Activated CD4-positive, alpha-beta T cell treated with anti-CD3 and anti-CD28 coated beads, Interleukin-2, Interleukin-4, amounts not matched to agents 100 ng/mL and 50 ng/mL, durations not matched to agents 16 hours and 8 hours (primary cell): ENCODE results near the gene FICD.
"Not testable (repeated sequence)": the region's sequence is repeated elsewhere in the genome, so short reads cannot be mapped to it uniquely, and the experiment has no call there.

Experiments used
- DNase-seq: peaks from one replicate; pipeline ENCODE4 v3.0.0-alpha.2; 2020; ENCODE audit warnings: low spot score

Gene FICD

DNA sequence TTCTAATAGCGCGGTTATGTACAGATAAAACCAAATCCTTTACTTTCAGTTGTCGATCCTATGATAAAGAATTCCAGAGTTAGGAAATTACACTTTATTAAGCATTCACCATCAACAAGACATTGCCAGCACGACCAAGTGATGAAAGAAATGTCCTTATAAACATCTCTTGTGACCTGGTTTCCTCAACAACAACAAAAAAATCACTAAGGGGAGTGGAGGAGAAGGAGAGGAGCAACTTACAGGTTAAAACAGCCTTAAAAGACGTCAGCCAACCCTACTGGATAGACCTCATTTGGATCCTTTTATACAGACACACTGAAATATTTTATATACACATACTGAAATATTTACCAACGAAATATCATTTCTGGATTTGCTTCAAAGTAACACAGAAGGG is 23.1 kb downstream of the FICD start:
- DNase-seq: no peak

DNA sequence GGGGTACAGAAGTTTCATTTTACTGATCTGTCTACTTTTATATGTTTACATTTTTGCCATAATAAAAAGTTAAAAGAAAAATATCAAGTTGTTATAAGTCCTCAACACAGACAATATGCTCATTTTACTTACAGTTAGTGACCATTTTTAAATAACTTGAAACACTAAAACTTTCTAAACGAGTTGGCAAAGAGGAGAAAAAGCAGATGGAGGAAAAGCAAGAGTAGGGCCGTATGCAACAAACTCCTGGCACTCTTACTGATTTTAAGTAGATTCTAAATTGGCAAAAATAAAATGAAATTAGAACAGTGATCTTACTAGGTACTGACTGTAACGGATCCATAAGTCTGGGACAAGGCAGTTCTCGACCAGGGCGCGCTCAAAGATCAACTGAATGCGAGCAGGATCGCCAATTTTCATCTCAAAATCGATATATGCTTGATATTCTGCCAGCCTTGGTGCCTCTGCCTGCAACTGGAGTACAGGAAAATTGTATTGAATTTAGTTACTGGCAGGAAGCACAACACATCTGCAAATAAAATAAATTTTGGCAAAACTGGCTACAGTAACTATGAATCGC is 23.6 kb downstream of the FICD start:
- DNase-seq: no peak

DNA sequence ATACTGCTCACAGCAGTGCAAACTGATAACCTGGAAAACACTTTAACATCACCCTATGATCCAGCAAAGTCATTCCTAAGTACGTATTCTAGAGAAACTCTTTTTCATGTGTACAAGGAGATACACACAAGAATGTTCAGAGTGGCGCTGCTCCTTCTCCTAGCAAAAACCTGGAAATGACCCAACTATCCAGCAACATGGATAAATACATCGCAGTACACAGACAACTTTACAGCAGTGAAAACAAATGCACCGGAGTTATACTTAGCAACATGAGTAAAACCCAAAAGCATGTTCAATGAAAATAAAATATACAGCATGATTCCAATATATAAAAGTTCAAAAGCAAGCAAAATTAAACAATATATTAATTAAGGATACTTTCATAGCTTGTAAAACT is 27.2 kb downstream of the FICD start:
- DNase-seq: no peak

DNA sequence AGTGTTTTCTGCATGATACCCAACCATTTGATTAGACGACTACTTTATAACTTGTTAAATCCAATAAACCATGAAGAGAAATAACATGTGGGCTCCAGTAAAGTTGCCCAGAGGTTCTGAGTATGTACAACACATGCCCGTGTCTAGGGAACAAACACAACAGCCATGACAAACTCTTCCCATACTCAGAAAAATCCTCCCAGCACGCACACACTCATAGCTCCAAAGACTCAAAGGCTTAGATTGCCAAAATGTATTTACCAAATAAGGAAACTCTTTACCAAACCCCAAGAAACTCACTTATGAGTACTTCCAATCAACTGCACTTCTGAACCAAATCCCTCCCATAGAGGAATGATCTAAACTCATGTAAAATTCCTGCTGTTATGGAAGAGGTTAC is 28.6 kb downstream of the FICD start:
- no peak for DNase-seq

DNA sequence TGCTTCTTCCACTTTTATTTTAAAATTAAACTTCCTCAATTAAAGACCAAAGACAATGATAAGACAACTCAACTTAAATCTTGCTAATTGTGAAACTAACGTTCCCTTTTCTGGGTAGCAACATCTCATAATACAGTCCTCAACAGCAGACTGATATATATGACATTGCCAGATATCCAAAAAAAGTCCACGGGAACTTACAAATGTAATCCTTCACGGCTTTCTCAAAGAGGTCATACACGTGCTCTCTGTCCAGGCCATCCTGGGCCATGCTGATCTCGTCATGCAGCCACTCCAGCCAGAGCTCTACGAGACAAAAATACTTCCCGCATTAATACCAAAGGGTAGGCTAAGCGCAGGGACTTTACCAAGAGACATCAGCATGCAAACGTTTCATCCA is 32.6 kb downstream of the FICD start:
- DNase-seq: no peak

DNA sequence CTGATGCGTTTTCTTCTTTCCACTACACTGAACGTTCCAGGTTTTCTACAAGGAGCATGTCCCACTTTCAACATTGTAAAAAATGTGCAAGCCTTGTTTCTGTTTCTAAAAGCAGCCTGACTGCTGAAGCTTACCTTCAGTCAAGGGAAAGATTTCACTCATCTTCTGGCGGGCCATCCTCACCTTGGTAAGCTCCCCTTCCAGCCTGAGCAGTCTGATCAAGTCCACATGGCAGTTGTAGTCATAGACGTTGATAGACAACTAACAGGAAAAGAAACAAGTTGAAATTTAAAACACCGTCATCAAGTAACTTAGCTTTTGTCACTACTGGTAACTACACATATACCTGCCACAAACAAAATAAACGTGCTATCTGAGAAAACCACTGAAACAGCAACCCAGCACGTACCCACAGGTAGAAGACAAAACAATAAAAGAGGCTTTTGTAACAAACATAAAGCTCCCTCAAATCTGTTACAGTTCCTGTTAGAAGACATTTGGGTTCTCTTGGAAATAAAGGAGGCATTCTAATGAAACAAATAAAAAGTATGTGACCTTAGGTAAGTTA is 34.0 kb downstream of the FICD start:
- DNase-seq: no peak

DNA sequence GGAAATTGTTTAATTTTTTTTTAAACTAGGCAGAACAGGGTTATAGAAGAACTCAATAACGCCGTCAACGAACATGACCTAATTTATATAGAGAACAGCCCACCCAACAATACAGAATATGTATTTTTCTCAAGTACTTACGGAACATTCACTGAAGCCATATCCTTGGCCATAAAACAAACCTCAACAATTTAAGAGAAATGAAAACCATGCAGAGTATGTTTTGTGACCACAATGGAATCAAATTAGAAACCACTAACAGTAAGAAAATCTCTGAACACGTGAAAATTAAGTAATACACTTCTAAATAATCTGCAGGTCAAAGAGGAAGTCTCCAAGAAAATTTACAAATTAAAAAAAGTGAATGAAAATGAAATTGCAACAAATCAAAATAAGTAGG is 36.5 kb downstream of the FICD start:
- no peak for DNase-seq

DNA sequence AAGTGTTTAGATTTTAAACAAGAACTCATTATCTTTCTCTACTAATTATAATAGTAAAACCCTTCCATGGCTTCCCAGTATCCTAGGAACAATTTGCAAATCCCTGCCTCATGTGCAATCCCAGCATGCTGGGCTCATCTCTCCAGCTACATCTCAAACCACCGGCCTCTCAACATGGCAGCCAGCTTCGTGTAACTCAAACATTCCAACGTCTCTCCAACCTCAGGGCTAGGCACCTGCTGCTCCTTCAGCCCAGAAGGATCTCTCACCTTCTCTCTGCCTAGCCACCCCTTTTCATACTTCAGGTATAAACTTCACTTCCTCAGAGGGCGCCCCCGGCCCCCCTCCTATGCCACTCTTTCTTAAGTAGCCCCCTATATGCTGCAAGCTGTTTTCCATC is 38.7 kb downstream of the FICD start:
- DNase-seq: no peak

DNA sequence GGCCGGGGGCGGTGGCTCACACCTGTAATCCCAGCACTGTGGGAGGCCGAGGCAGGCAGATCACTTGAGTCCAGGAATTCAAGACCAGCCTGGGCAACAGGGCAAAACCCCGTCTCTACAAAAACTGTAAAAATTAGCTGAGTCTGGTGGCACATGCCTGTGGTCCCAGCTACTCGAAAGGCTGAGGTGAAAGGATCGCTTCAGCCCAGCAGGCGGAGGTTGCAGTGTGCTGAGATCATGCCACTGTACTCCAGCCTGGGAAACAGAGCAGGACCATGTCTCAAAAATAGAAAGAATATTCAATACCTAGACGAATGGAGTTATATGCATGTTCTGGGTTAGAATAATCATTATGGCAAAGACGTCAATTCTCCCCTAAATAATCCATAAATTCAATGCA is 40.3 kb downstream of the FICD start:
- not testable (repeated sequence) for DNase-seq

DNA sequence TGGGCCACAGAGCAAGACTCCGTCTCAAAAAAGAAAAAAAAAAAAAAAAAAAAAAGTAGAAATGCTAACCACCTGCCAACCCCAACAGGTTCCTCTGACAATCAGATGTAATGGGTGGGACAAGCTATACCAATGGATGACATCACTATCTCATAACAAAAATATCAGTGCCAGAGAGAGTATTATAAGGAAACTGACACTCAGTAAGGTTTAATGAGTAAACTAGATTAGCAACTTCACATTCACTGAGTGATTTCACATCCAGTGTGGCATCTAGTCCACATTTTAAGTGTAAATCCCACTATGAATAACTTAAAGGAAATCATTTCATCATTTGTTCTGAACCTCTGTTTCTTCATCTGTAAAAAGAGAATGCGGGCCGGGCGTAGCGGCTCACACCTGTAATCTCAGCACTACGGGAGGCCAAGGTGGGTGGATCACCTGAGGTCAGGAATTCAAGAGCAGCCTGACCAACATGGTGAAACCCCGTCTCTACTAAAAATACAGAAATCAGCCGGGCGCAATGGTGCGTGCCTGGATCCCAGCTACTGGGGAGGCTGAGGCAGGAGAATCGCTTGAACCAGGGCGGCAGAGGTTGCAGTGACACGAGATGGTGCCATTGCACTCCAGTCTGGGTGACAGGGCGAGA is 44.1 kb downstream of the FICD start:
- DNase-seq: peak; percentile 61

DNA sequence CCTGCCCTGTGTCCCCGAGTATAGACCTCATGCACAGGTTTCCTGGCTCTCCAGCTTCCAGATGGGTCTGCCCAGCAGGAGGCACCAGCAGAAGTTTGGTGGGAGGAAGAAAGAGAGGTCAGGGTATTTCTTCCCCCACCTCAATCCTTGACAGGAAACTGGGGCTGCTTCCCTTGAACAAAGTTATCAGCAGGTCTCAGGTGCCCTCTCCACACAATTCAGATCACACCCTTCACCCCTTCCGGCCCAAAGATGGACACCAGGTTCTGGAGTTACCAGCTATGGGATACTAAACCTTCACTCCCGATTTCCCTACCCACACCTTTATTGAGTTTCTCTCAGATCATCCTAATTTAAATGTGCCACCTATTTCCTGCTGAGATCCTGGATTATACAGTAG is 44.7 kb downstream of the FICD start:
- DNase-seq: peak; percentile 17

DNA sequence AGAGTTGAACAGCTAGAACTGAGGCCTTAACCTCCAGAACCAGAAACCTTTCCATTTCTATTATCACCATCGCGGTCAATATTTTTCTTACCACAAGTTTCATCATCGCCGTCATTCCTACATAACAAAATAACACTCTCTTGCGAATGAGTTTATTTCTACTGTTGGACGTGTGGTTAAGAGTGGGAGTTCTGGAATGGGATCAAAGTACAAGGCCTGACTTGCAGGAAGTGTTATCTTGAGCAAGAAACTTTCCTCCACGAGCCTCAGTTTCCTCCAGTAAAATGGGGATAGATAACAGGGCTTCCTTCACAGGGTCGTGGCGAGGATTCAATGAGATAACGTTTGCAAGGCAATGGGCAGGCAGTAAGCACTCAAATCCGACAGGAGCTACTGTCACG is 45.2 kb downstream of the FICD start:
- no peak for DNase-seq

DNA sequence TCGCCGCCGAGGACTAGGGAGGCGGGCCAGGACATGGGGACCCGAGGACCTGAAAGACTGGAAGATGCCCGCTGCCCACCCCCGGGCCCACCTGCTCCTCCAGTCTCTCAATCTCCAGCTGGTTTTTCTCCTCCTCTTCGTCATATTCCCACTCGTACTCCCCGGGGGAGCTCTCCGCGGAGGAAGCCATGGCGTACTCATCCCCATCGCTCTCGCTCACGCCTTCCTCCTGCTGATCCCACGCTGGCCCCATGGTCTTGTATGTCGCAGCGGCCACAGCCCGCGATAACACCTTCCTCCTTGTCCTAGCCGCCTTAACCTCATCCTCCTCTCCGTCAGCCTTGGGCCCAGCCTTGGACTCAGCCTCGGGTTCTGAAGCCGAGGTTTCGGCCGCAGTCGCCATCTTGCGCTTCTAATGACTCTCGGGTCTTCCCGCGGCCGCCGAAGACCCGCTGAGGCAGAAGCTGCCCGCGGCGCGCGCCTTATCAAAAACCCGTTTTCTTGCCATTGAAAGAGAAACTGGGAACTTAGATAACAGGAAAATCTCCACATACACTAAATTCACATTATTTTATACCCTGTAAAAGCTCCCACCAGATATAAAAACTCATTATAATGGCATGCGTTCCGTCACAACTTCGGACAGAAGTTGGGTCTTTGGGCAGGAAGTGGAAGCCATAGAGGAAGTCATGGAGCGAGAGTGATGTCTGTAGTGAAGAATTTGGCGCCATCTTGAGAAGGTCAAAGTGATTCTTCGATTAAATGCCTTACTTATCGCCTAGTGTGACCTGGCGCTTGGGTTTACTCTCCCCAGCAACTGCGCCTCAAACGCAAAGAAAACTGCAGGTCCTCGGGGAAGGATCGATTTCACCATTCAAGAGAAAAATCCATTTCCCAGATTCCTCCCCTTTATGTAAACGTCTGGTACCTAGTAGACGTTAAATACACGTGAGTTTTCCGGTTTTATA is 46.0 kb downstream of the FICD start, which contains the start of gene SART3:
Gene SART3 (minus strand): TSS at position 422 of the 968 bp plus-strand sequence. CDS start 19 bp downstream, at position 403.
- peak; percentile 86 for DNase-seq

DNA sequence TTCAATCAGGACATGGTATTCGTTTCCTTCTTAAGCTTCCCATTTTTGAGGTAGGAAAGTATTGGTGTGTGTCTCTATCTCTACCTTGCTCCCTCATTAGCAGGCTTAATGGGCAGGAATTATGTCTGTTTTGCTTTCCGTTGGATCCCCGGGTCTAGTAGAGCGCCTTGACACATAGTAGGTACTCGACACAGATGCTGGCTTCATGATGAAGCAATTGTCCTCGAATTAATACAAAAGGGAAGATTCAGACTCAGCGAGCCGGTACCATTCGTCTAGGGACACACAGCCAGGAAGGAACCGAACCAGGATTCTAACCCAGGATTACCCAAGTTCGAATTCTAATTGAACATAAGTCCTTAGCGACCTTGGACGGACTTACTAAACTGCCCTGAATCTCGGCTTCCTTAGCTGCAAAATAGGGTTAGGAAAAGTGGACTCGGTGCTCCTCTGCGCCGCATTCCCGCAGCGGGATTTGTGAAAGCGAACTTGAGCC is 46.8 kb downstream of the FICD start:
- DNase-seq: no peak

DNA sequence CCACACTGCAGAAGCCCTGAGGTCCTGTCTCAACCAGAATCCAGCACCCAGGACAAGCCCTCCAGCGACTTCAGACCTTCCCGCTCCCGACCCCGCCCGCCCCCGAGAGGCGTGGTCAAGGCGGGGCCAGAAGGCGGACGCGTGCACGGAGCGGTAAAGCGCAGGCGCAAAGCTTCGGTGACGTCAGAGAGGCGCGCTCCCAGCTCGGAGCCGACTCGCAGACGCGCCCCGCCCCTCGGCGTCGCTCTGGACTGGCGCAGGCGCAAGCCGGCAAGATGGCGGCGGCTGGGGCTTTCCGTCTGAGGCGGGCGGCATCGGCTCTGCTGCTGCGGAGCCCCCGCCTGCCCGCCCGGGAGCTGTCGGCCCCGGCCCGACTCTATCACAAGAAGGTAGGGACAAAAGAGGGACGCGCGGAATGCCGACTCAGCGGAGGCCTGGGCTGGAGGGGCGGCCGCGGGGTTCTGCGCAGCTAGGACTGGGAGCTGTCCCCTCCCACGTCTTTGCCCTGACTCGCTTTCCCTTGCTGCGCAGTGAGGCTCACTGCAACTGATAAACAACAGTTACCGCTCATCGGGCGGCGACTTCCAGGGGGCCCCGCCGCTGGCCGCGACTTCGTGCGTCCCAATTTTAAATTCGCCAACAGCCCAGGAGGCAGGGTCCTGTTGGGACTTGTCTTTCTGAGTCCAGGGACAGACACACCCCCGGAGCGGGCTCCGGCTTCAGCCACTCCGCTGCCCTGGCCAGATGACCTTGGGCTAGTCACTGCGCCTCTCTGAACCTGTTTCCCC is 47.5 kb downstream of the FICD start, which contains the start of gene ISCU:
Gene ISCU (plus strand): TSS at position 249 of the 788 bp plus-strand sequence. CDS start 27 bp downstream, at position 276.
- peak; percentile 99 for DNase-seq

DNA sequence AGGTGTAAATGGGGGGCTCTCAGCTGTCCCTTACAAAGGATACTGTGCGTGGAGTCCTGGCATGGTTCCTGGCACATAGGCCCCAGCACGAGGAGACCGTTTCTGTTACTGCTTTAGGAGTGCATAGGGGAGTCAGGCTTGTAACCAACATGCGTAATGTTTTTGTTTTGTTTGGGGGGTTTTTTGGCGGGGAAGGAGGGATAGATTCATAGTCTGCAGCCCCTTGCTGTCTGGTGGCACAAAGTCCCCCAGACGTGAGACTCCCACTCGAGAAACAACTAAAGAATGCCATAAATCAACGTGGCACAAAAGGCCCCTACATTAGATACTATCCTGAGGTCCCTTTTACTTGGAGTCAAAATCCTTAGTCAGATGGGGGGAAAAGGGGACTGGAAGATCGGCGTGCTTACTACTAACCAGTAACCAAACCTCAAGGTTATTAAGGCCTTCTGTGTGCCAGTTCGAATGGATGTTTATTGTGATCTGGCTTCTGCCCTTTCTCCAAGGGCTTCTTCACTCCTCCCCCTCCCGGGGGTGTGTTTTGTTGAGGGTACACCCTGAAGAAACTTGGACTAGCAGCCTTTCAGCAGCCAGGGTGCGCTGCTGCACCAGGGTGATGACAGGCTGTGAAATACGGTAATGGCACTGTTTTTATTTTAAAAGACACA is 48.2 kb downstream of the FICD start:
- DNase-seq: peak; percentile 90

DNA sequence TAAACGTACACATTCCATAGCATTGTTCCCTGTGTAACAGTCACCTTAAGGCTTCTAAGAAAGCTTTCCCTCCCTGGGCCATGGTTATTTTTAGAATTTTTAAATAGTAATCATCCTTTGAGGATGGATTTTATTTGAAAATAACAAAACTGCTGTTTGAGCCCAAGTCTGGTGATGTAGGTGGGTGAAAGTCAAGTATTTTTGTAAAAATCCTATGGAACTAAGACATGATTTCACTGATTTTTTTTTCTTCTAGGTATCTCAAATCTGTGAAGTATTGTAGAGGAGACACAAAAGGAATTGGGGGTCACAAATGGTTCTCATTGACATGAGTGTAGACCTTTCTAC is 48.7 kb downstream of the FICD start:
- DNase-seq: no peak

DNA sequence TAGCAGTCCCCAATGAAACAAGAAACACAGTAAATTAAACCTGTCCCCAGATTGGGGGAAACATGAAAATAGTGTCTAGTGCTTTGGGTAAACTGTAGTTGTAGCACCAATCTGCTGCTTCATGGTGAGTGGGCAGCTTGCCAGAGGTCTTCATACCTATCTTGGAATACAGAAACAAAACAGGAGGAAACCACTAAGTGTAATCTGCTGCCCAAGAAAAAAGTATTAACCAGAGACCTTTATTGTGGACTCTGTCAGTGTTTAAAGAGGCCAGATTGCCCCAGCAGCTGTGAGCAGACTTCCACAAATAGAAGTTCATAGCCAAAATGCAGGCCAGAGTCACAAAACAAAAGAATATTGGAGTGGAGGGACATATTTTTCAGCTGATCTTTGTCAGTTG is 49.6 kb downstream of the FICD start:
- DNase-seq: no peak

DNA sequence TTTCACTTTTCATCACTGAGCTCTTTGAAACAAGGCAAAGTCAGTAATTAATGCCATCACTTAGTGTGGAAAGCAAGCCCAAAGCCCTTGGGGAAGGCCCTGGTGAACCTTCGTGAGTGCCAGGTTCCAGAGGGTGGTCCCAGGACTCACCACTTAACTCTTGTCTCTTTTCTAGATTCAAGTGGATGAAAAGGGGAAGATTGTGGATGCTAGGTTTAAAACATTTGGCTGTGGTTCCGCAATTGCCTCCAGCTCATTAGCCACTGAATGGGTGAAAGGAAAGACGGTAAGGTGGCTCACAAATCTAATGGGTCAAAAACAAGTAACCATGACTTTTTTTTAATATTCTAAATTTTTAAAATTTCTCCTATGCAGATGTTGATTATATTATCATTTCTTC is 50.1 kb downstream of the FICD start:
- DNase-seq: no peak

DNA sequence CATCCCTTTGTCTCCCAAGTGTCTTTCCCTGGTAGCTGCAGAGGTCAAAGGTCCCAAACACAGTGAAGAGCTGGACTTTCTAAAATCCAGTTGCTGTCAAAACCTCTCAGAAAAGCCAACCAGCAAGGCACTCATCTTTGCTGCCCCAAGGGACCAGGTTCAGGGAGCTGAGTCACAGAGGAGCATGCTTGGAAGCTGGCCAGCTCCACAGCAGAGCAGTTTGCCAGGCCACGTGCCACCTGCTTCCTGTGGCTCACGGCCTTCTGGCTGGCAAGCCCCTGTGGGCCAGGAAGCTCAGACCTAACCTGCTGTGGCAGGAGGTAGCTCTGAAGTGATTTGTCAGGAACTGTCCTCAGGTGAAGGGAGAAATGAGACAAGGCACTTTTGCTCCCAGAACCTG is 50.9 kb downstream of the FICD start:
- peak; percentile 46 for DNase-seq

DNA sequence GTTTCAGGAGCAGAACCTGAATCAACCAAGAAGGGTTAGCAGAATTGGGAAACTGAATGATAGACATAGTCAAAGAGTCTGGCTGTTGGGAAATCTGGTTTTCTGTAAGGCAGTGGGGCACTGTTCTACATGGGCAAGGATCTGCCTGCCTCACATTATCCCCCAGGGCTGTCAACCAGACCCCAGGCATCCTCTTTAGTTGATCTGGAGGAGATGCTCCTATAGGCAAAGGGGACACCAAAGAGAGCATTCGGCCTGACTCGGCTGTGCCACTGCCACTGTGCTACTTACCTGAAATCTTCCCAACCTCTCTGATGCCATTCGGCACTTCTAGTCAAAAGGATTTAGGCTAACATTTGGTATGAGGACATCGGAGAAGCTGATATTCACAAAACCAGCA is 51.4 kb downstream of the FICD start:
- no peak for DNase-seq
